RPMI7951 (cell line): ENCODE data around the gene CES2. TPM values are rescaled to one million over a fixed set of nuclear protein-coding genes. Genes with fewer than 3 reads are reported as not detected.

Source experiments
- DNase-seq: peaks from one replicate; pipeline ENCODE4 v3.0.0-alpha.2; 2012; ENCODE audit warnings: low read depth
- total RNA-seq: library from RNA; depleted of rRNA; stranded (reverse); fragments of >200 nt; shearing (Covaris generic); gene quantifications from 2 replicates; pipeline ENCODE4 v1.2.3, GENCODE V29; 2014

The CES2 gene
- total RNA-seq, 1 experiment from 2014 or later, result 21.3 TPM

DNA sequence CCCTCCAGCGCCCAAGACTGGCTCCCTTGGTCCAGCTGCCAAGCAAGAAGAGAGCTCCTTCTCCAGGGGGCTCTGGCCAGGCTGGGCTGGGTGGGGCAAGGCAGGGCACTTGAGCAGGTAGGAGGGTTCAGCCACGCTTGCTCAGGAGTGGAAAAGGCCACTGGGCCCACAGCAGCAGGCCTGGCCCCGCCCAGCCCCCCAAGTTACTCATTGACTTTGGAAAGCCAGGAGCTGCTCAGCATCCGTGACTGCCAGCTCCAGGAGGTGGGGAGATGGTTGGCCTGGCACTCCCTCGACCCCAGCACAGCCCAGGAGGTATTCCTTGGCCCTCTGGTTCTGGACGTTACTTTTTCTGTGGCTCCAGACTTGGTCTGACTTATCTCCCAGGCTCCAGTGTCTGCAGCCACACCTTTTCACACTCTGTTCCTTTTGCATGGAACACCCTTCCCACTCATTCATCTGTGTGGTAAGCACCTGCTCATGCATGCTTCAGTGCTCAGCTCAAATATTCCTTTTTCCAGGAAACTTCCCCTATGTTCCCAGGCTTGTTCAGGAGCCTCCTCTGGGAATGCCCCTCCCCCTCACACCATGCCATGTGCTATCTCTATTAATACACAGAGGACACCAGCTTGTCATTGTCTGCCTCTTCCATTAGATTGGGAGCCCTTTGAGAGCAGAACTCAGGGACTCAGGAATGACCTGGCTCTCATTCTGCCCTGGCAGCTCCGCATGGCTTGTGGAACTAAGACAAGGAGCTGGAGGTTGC lies 16.3 kb upstream of the CES2 start, which contains the start of gene CDH16:
TSS of gene CDH16 (minus strand) at position 83 of the 766 bp plus-strand sequence. CDS start 820 bp downstream, outside the sequence.
- DNase-seq, result no peak

- DNase-seq, result no peak
These were observed 15.6 kb upstream of the CES2 start for GRCh38 chr16:66919569-66920298.

DNA sequence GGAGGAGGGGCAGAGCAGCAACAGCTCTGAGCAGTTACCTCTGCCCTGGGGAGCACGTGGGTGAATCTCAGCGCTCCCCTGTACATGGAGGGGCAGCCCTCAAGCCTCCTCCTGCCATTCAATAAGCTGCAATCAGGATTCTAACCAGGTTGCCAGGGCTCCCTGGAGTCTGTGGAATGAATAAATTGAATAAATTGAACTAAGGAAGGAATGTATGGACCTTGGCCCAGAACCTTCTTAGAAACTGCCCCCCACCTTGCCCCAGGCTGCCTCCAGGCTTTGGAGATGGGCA lies 15.1 kb upstream of the CES2 start:
- no peak for DNase-seq

DNA sequence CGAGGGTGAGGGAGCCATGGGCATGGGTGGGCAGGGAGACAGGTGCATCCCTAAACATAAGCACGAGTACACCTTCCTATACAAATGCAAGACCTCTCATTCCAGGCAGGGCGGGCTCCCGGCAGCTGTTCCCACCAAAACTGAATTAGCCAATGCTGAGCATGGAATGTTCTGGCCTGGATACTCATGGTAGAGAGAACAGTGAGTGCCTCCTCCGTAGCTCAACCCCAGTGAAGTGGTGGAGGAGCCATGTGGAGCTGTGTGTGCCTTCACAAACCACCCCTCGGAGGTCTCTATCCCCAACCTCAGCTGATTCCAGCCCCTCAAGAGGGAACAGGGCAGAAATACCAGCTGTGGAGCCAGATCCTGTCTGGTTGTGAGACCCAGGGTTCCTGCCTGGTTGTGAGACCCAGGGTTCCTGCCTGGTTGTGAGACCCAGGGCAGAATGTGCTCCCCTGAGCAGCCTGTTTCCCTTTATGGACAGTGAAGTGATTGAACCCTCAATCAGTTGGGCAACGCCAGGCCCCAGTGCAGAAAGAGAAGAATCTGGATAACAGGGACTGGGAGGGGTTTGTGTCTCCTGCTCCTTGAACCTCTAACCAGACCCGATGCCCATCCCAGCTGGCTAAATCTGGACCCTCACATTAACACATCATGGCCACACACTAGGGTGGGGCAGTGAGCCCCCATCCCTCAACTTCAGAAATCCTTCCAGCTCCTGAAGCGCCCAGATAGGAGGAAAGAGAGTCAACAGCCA lies 14.2 kb upstream of the CES2 start:
- DNase-seq, result no peak

- DNase-seq, result no peak
These were observed 13.4 kb upstream of the CES2 start for GRCh38 chr16:66921729-66922450.

GRCh38 chr16:66923247-66923731 lies 12.0 kb upstream of the CES2 start:
- DNase-seq, result peak; percentile 73

DNA sequence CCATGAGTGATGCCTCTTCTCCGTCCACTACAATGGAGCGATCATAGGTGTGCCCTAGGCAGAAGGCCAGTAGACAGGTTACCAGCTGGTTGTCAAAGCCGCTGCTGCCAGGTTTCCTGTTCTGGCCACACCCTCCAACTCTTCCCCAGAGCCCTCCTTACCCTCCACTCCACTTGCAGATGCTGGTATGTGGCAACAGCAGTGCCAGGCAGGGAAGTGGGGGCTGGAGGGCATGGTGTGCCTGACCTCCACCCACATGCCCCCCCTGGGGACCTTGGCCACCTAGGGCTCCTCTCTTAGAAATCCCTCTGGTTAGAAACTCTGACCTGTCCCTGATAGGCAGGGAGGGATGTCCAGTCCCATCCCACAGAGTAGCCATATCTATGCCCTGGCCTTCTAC lies 11.4 kb upstream of the CES2 start:
- no peak for DNase-seq

- no peak for DNase-seq
These were observed 10.6 kb upstream of the CES2 start for GRCh38 chr16:66924527-66925321.

- DNase-seq, result peak; percentile 59
These were observed 9.9 kb upstream of the CES2 start, which contains the start of gene RRAD for GRCh38 chr16:66925322-66925840. RRAD (minus strand) TSS chr16:66925535; CDS start chr16:66925179, 356 bp downstream.

DNA sequence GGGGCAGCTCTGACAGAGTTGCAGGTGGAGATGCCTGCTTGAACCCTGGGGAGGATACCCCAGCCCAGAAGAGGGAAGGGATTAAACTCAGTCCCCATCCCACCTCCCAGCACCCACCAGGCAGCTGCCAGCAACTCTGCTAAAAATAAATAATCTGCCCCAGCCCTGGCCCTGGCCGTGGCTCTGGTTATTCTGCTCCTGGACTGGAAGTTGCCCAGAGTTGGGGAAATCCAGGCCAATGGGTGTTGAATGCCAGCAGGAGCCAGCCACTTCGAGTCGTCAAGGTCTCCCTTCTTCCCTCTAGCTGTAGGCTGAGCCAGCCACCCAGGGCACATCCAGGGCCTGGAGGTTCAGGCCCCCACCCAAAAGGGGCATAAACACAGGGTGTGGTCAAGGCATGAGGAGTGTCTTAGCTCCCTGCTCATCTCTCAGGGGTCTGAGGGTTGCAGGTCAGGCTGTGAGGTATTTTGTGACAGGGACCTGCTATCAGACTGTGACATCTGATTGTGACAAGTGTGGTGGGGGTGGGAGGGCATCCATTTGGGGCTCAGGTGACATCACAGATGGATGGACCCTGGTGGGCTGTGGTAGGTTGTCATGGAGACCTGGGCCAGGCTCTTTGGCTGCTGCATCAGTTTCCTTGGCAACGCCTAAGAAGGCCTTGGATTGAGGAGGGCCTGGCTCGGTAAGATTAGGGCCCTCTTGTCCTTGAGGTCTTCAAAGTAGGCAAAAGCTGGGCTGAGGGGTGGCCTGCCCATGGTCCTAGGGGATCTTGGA lies 9.0 kb upstream of the CES2 start:
- DNase-seq, result peak; percentile 41

DNA sequence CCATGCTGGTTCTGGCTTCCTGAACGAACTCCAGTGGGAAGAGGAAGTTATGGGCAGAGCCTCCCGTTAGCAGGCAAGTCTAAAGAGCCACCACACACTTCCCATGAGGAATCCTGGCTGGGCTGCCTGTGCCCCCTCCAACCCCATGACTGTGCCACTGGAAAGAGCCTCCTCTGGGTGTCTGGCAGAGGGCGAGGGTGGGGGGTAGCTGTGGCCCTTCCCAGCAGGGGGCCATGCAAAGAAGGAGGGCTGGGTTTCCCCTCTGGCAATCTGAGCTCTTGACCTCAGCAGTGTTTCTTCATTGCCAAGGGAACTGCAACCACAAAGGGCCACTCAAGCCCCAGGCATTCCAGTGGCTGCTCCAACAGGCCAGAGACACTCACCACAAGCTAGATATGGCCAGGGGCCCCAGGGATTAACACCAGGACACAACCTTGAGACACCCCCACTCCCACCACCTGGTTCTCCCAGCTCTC lies 8.3 kb upstream of the CES2 start:
- peak; percentile 100 for DNase-seq

GRCh38 chr16:66927918-66928649 lies 7.2 kb upstream of the CES2 start:
- DNase-seq, result peak; percentile 95

DNA sequence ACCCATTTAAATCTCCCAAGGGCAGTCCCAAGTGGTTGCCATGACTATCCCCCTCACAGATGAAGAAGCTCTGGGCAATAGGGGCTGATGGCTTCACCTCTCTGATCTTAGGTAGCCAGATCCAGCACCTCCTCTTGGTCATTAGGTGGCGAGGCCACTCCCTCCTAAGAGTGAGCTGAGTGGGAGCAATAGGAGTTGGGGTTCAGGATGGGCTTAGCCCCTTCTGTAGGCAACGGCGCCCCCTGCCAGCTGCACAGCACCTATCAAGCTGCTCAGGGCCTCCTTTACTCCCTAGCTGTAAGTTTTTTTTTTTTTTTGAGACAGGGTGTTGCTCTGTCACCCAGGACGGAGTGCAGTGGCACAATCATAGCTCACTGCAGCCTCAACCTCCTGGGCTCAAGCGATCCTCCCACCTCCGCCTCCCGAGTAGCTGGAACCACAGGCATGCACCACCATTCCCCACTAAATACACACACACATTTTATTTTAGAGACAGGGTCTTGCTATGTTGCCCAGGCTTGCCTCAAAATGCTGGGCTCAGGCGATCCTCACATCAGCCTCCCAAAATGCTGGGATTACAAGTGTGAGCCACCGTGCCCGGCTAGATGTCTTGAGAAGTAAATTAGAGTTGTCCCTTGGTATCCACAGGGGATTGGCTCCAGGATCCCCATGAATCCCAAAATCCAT lies 6.5 kb upstream of the CES2 start:
- DNase-seq, result peak; percentile 59

- DNase-seq, result peak; percentile 79
These were observed 5.1 kb upstream of the CES2 start for GRCh38 chr16:66930189-66930588.

GRCh38 chr16:66931665-66932064 lies 3.7 kb upstream of the CES2 start:
- DNase-seq, result no peak

DNA sequence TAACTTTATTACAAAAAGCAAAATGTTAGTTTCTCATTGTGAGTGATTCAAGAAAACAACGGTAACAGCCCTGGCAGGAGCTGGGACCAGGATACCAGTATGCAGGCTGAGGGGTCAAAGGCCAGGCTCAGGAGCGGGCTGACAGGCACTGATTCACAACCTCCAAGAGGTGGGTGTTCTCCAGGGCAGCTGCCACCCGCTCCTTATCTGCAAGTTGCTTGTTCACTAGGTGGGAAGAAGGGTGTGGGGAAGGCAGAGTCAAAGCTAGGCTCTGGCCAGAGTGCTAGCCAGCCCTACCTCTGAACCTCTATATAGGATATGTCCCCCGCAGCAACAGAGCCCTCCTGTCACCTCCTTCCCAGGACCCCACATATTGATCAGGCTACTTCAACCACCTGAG lies 3.2 kb upstream of the CES2 start:
- no peak for DNase-seq

GRCh38 chr16:66933776-66934137 lies 1.6 kb upstream of the CES2 start:
- no peak for DNase-seq

DNA sequence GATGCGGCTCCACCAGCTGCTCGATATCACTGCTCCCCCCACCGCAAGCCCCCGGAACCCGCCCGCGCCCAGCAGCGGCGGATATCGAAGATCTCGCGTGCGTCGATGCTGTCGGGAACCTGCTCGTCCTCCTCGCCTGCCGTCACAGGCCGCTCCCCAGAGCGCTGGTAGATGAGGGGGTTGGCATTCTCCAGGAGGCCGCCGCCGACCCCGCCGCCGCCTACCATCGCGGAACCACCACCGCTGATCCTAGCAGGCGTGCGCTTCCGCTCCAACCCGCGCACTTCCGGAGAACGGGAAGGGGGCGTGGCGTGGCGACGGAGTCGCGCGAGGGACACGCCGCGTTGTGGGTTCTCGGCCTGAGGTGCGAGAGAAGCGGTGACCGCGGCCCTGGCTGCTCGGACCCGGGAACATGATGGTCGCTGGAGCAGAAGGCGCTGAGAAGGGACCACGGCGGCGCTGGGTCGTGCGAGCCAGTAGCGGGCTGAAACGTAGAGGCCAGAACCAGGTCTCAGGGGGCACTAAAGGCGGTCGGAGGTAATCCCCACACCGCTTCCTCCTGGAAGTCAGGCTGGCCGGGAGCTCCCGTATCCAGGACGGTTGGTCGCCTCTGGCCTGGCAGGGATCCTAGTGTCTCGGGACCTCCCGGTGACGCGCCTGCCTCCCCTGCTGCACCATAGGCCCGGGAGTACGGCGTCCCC lies 1.0 kb upstream of the CES2 start, which contains the start of gene CIAO2B:
TSS of gene CIAO2B (minus strand) at position 265 of the 701 bp plus-strand sequence. CDS start at position 227, 38 bp downstream.
- DNase-seq, result peak; percentile 81
